ENCODE results near the gene KIAA0930.
A peak's percentile ranks its signal among the peaks of the same experiment; 100 is the strongest.

KIAA0930 gene

GRCh38 chr22:45246060-45246985, 5.6 kb upstream of the KIAA0930 start:
- TF ChIP-seq CTCF (IDR thresholded peaks at IDR 0.05; ENCODE audit: insufficient read depth, low read length, missing control alignments), result no peak
- DNase-seq (ENCODE audit: low read depth, low spot score), result peak; percentile 97
- H3K4me3 ChIP-seq (ENCODE audit: low read depth, low read length), result no peak overlapping the region
- CTCF ChIA-PET, result interaction anchor here (0.7 to 1.4 kb wide), 8 partner anchors 17 to 308 kb away, joined by 3 to 5 read pairs (median 4); no protein-coding TSS in a partner anchor
- POLR2A ChIA-PET, result interaction anchor here (0.6 to 1.2 kb wide), 5 partner anchors 34 to 366 kb away, joined by 3 to 4 read pairs (median 3); no protein-coding TSS in a partner anchor

GRCh38 chr22:45244916-45245315, 4.2 kb upstream of the KIAA0930 start:
- H3K4me3 ChIP-seq (ENCODE audit: low read depth, low read length), result no peak overlapping the region
- TF ChIP-seq CTCF (IDR thresholded peaks at IDR 0.05; ENCODE audit: insufficient read depth, low read length, missing control alignments), result no peak
- ChIA-PET POLR2A (no interaction called here), CTCF (interaction anchor here (0.7 to 1.6 kb wide), 3 partner anchors 37 to 309 kb away, joined by 3 to 4 read pairs (median 4); no protein-coding TSS in a partner anchor)
- DNase-seq (ENCODE audit: low read depth, low spot score), result no peak

GRCh38 chr22:45242778-45243191, 2.1 kb upstream of the KIAA0930 start:
- CTCF ChIA-PET, result no interaction called here
- POLR2A ChIA-PET, result no interaction called here

GRCh38 chr22:45240104-45240809, 437 bp downstream of the KIAA0930 start:
- TF ChIP-seq CTCF (IDR thresholded peaks at IDR 0.05; ENCODE audit: insufficient read depth, low read length, missing control alignments), result no peak
- POLR2A ChIA-PET, result no interaction called here
- no peak for DNase-seq (ENCODE audit: low read depth, low spot score)
- peak overlapping the region; percentile 67 for H3K4me3 ChIP-seq (ENCODE audit: low read depth, low read length)
- CTCF ChIA-PET, result no interaction called here

More at GRCh38 chr22:45242778-45243191, 2.1 kb upstream of the KIAA0930 start:
- DNase-seq (ENCODE audit: low read depth, low spot score), result no peak
- no peak overlapping the region for H3K4me3 ChIP-seq (ENCODE audit: low read depth, low read length)
- TF ChIP-seq CTCF (IDR thresholded peaks at IDR 0.05; ENCODE audit: insufficient read depth, low read length, missing control alignments), result no peak

- ChIA-PET CTCF (no interaction called here), POLR2A (no interaction called here)
- TF ChIP-seq CTCF (IDR thresholded peaks at IDR 0.05; ENCODE audit: insufficient read depth, low read length, missing control alignments), result no peak
- peak overlapping the region; percentile 67 for H3K4me3 ChIP-seq (ENCODE audit: low read depth, low read length)
- DNase-seq (ENCODE audit: low read depth, low spot score), result no peak
Observed at GRCh38 chr22:45239681-45240051, 1.0 kb downstream of the KIAA0930 start.
